PC-9 (cell line): ENCODE data around the gene AKT1S1.

Experiments used
- EZH2 ChIP-seq: fragments of 200-600 bp; sonication (generic); IDR thresholded peaks from 2 replicates; pipeline ENCODE4 v1.8.0; 2017; ENCODE audit warnings: antibody characterized with exemption, low read depth
- TF ChIP-seq, protein P1 (sequence below): fragments of 200-600 bp; sonication (generic); conservative IDR thresholded peaks from 2 replicates; pipeline ENCODE4 v1.6.1; 2017; ENCODE audit warnings: mixed run types, antibody characterized with exemption, mild to moderate bottlenecking, moderate library complexity

DNA sequence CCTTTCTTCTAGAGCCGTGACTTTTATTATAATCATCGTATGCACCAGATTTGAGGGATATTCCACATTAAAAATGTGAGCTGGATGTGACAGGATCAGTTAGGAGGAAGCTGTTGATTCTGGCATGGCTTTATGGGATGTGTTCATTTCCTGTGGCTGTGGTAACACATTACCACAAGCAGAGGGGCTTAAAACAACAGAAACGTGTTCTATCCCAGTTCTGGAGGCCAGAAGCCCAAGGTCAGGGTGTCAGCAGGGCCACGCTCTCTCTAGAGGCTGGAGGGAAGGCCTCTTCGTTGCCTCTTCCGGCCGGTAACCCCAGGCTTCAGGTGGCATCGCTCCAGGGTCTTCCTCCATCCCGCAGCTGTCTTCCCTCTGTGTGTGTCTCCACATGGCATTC is 44.6 kb downstream of the AKT1S1 start:
- TF ChIP-seq, protein P1, sequence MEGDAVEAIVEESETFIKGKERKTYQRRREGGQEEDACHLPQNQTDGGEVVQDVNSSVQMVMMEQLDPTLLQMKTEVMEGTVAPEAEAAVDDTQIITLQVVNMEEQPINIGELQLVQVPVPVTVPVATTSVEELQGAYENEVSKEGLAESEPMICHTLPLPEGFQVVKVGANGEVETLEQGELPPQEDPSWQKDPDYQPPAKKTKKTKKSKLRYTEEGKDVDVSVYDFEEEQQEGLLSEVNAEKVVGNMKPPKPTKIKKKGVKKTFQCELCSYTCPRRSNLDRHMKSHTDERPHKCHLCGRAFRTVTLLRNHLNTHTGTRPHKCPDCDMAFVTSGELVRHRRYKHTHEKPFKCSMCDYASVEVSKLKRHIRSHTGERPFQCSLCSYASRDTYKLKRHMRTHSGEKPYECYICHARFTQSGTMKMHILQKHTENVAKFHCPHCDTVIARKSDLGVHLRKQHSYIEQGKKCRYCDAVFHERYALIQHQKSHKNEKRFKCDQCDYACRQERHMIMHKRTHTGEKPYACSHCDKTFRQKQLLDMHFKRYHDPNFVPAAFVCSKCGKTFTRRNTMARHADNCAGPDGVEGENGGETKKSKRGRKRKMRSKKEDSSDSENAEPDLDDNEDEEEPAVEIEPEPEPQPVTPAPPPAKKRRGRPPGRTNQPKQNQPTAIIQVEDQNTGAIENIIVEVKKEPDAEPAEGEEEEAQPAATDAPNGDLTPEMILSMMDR, result no peak
- TF ChIP-seq EZH2, result no peak
